K562 (cell line): ENCODE data around the gene ACSS1. TPM values are rescaled to one million over a fixed set of nuclear protein-coding genes. Genes with fewer than 3 reads are reported as not detected.

Experiments used
- ATAC-seq: fragments of 200-7000 bp; cut with Tn5 transposase; 3 replicates; pipeline ENCODE4 v1.9.1; 2020; ENCODE audit warnings: moderate library complexity
- BruUV-seq: library from RNA; stranded (reverse); fragments of 400-500 nt; replicated peaks from 2 replicates; lab custom pipeline; 2021; lab: Mats Ljungman, UMichigan
- CTCF ChIA-PET: fragments of 300-600 bp; formaldehyde crosslinking; extraction: SDS; loops from one replicate; lab custom pipeline; 2021; ENCODE audit warnings: low intra/inter-chr PET ratio; lab: Yijun Ruan, JAX
- POLR2A ChIA-PET: fragments of 300-600, 350-650 bp; sonication (Branson Sonifier 250); formaldehyde crosslinking; extraction: SDS; loops from one replicate; lab custom pipeline; 2021; ENCODE audit warnings: antibody characterized with exemption, inconsistent platforms; lab: Yijun Ruan, JAX
- DNase-seq, 4 experiments: peaks; one replicate each; pipeline versions ENCODE4 v3.0.0 to v3.0.0-alpha.2; 2011 to 2018; ENCODE audit warnings: low spot score in 3 of 4, mixed read lengths in 3 of 4; ENCODE audit errors: extremely low read depth in 1 of 4
- FAIRE-seq: peaks from 2 replicates; lab custom pipeline; 2011; peaks lifted over from hg19 to GRCh38; lab: Jason Lieb, UNC
- H2AFZ ChIP-seq: 2 replicates; pipeline ENCODE4 v1.6.0; 2011; ENCODE audit warnings: low read depth, low read length, control low read depth, inconsistent platforms
- H3K27ac ChIP-seq: fragments of 200-600 bp; 3 replicates; pipeline ENCODE4 v1.8.0; 2011; ENCODE audit warnings: low read depth, mild to moderate bottlenecking, control low read depth, inconsistent platforms, low read length, moderate library complexity, mixed read lengths; ENCODE audit errors: extremely low read depth
- H3K27me3 ChIP-seq, 2 experiments: fragments of 300-600 bp in 1 of 2; 2 replicates in 1 of 2; 3 replicates in 1 of 2; pipeline versions ENCODE4 v1.6.0 to v1.8.0; 2011; ENCODE audit warnings: inconsistent platforms in 2 of 2, low read length in 2 of 2, mild to moderate bottlenecking in 1 of 2, mixed read lengths in 1 of 2, moderate library complexity in 1 of 2; ENCODE audit not compliant: control insufficient read depth in 2 of 2, insufficient read depth in 2 of 2
- H3K36me3 ChIP-seq: fragments of 300-600 bp; 3 replicates; pipeline ENCODE4 v1.8.0; 2011; ENCODE audit warnings: mild to moderate bottlenecking, low read length, inconsistent platforms; ENCODE audit not compliant: control insufficient read depth, insufficient read depth
- H3K4me1 ChIP-seq, 2 experiments: fragments of 200-600 bp in 1 of 2; replicated peaks in 1 of 2; 2 replicates in 1 of 2; 3 replicates in 1 of 2; pipeline versions ENCODE4 v1.5.1 to v1.8.0; 2011; ENCODE audit warnings: inconsistent platforms in 2 of 2, low read length in 2 of 2, mild to moderate bottlenecking in 1 of 2, mixed read lengths in 1 of 2, moderate library complexity in 1 of 2; ENCODE audit not compliant: control insufficient read depth in 2 of 2, insufficient read depth in 2 of 2
- H3K4me2 ChIP-seq: 2 replicates; pipeline ENCODE4 v1.6.1; 2011; ENCODE audit warnings: low read length, control low read depth, inconsistent platforms, mixed read lengths; ENCODE audit not compliant: insufficient read depth
- H3K4me3 ChIP-seq: fragments of 200-600 bp; sonication (generic), shearing (Covaris generic); 2 replicates; pipeline ENCODE4 v1.5.1; 2016; ENCODE audit warnings: control low read depth, inconsistent platforms
- H3K79me2 ChIP-seq: fragments of 200-600 bp; 3 replicates; pipeline ENCODE4 v1.8.0; 2011; ENCODE audit warnings: low read length, inconsistent platforms; ENCODE audit not compliant: control insufficient read depth, insufficient read depth
- H3K9ac ChIP-seq, 2 experiments: 2 replicates each; pipeline versions ENCODE4 v1.6.0 to v1.6.1; 2011; ENCODE audit warnings: low read depth in 2 of 2, low read length in 2 of 2, control low read depth in 1 of 2, inconsistent platforms in 1 of 2, mild to moderate bottlenecking in 1 of 2, mixed read lengths in 1 of 2; ENCODE audit not compliant: insufficient read depth in 1 of 2
- H3K9me1 ChIP-seq: one replicate; pipeline ENCODE4 v1.6.0; 2011; ENCODE audit warnings: inconsistent platforms, mild to moderate bottlenecking, low read length, moderate library complexity; ENCODE audit not compliant: control insufficient read depth, insufficient read depth
- H3K9me3 ChIP-seq: replicated peaks from 2 replicates; pipeline ENCODE4 v1.5.1; 2011; ENCODE audit warnings: low read depth, low read length, inconsistent platforms; ENCODE audit not compliant: control insufficient read depth, insufficient read depth
- H4K20me1 ChIP-seq: replicated peaks from 2 replicates; pipeline ENCODE4 v1.6.1; 2011; ENCODE audit warnings: low read length, inconsistent platforms, mixed read lengths; ENCODE audit not compliant: control insufficient read depth, insufficient read depth
- BMI1 ChIP-seq: fragments of 150-350 bp; IDR thresholded peaks from 2 replicates; pipeline ENCODE4 v1.6.1; 2014; ENCODE audit warnings: low read length
- BRD4 ChIP-seq: fragments of 200-600 bp; sonication (generic); IDR thresholded peaks from 2 replicates; pipeline ENCODE4 v1.6.1; 2017; ENCODE audit warnings: inconsistent platforms
- FOXP1 ChIP-seq: sonication (generic); formaldehyde crosslinking; IDR thresholded peaks from 2 replicates; pipeline ENCODE4 v1.8.0; 2022; ENCODE audit warnings: mild to moderate bottlenecking, missing genetic modification reagents
- GTF2B ChIP-seq: IDR thresholded peaks from 2 replicates; pipeline ENCODE4 v1.6.1; 2011; ENCODE audit not compliant: insufficient read length; ENCODE audit errors: extremely low read depth
- HCFC1 ChIP-seq: IDR thresholded peaks from 2 replicates; pipeline ENCODE4 v1.6.1; 2012; ENCODE audit warnings: low read depth, low read length, improper control_type of control experiment
- KAT2B ChIP-seq: IDR thresholded peaks from one replicate; pipeline ENCODE4 v1.6.1; 2012; ENCODE audit warnings: low read depth, mild to moderate bottlenecking, control low read depth, inconsistent platforms, low read length, moderate library complexity
- KDM2B ChIP-seq: fragments of 250-450 bp; sonication (Bioruptor Pico); IDR thresholded peaks from 2 replicates; pipeline ENCODE4 v1.8.0; 2021; ENCODE audit warnings: mild to moderate bottlenecking, moderate library complexity
- KLF10 ChIP-seq: fragments of 250-450 bp; sonication (Bioruptor Pico); IDR thresholded peaks from 2 replicates; pipeline ENCODE4 v1.6.1; 2021; ENCODE audit warnings: matching md5 sums
- NR2C1 ChIP-seq, 2 experiments: fragments of 450-650 bp; IDR thresholded peaks; 2 replicates each; pipeline ENCODE4 v1.6.1; 2017; ENCODE audit warnings: mild to moderate bottlenecking in 2 of 2, antibody characterized with exemption in 1 of 2, inconsistent platforms in 1 of 2, missing compliant biosample characterization in 1 of 2, missing genetic modification characterization in 1 of 2
- SAFB ChIP-seq: fragments of 200-400 bp; formaldehyde crosslinking; IDR thresholded peaks from 2 replicates; pipeline ENCODE4 v1.6.1; 2017; ENCODE audit warnings: low read depth, low read length, borderline replicate concordance
- SIX5 ChIP-seq, 2 experiments: IDR thresholded peaks; 2 replicates each; pipeline ENCODE4 v1.6.1; 2011; ENCODE audit warnings: low read length in 2 of 2, borderline replicate concordance in 1 of 2, low read depth in 1 of 2, mild to moderate bottlenecking in 1 of 2, moderate library complexity in 1 of 2; ENCODE audit not compliant: insufficient read depth in 1 of 2
- TBP ChIP-seq: optimal IDR thresholded peaks from 2 replicates; pipeline ENCODE3; 2011; ENCODE audit warnings: low read depth, low read length, improper control_type of control experiment
- ZBTB11 ChIP-seq, 3 experiments: fragments of 200-800 bp in 1 of 3; fragments of 250-450 bp in 1 of 3; fragments of 450-650 bp in 1 of 3; sonication (Bioruptor Pico) in 1 of 3; sonication (Bioruptor generic) in 1 of 3; formaldehyde crosslinking in 1 of 3; IDR thresholded peaks; 2 replicates each; pipeline versions ENCODE4 v1.6.1 to v1.8.0; 2016 to 2022; ENCODE audit warnings: mild to moderate bottlenecking in 2 of 3, missing genetic modification characterization in 2 of 3, missing compliant biosample characterization in 1 of 3, moderate library complexity in 1 of 3
- ZBTB26 ChIP-seq: fragments of 450-650 bp; formaldehyde crosslinking; IDR thresholded peaks from 2 replicates; pipeline ENCODE4 v1.4.0; 2022; ENCODE audit warnings: missing genetic modification characterization
- ZC3H11A ChIP-seq: IDR thresholded peaks from 2 replicates; pipeline ENCODE4 v1.6.1; 2012; ENCODE audit warnings: low read depth, low read length, improper control_type of control experiment
- ZNF263 ChIP-seq: sonication (generic); formaldehyde crosslinking; IDR thresholded peaks from 2 replicates; pipeline ENCODE4 v1.8.0; 2022; ENCODE audit warnings: mild to moderate bottlenecking, missing genetic modification reagents, borderline replicate concordance
- ZNF316 ChIP-seq: fragments of 450-650 bp; IDR thresholded peaks from 2 replicates; pipeline ENCODE4 v1.6.1; 2016
- WGBS: fragments of 100-300 bp; shearing (Covaris generic); methylation state at CpG from one replicate; pipeline ENCODE4 v1.1.6; 2016; ENCODE audit warnings: low coverage, mixed read lengths; ENCODE audit not compliant: insufficient coverage; ENCODE audit errors: missing lambda C conversion rate; 5-methylcytosine and 5-hydroxymethylcytosine counted together
- in situ Hi-C: fragments of 300-500 bp; cut with MboI; formaldehyde crosslinking; loops from 4 replicates; pipeline ENCODE4 v1.15.0; 2018; ENCODE audit warnings: inconsistent platforms, mixed read lengths
- intact Hi-C: fragments of 100-400 bp; cut with micrococcal nuclease; formaldehyde crosslinking; loops from 2 replicates; pipeline ENCODE4 v1.14.2; 2022
- polyA plus RNA-seq, 8 experiments: library from polyadenylated mRNA; depleted of rRNA in 4 of 8; stranded (reverse) in 5 of 8; unstranded in 3 of 8; fragments of >200 nt; fragmentation: Nextera tagmentation in 2 of 8; fragmentation: Illumina TruSeq in 1 of 8; extraction: Ambion mirVana in 2 of 8; extraction: Trizol in 1 of 8; gene quantifications; 2 replicates each; pipeline versions ENCODE4 v1.2.1 to v1.2.3, GENCODE V29; 2011 to 2014; ENCODE audit warnings: inconsistent platforms in 1 of 8, missing spikeins in 1 of 8
- total RNA-seq, 7 experiments: library from RNA; depleted of rRNA in 6 of 7; stranded (reverse); fragments of >200 nt in 6 of 7; fragmentation: Illumina TruSeq in 2 of 7; extraction: Trizol in 2 of 7; gene quantifications; 2 replicates each; pipeline versions ENCODE4 v1.2.1 to v1.2.3, GENCODE V29; 2011 to 2021; ENCODE audit warnings: low replicate concordance in 1 of 7

The ACSS1 gene
- total and polyA plus RNA-seq, 9 of the 15 experiments (the other 6 are each of a cell fraction or from before 2014, with no cell fraction given), result 0.07 to 2.1 (median 0.27) TPM; not detected in 3

- Histone ChIP-seq H3K4me1 (no peaks in the 10 kb centered on the region), H3K9ac (no peak overlapping the region), H3K27ac (no peak overlapping the region), H3K9me3 (no peaks in the 10 kb centered on the region), H3K9me1 (no peaks in the 10 kb centered on the region), H3K4me2 (no peak overlapping the region), H3K27me3 (no peaks in the 10 kb centered on the region), H3K79me2 (no peaks in the 10 kb centered on the region), H4K20me1 (no peaks in the 10 kb centered on the region), H2AFZ (no peak overlapping the region), H3K4me3 (no peak overlapping the region), H3K36me3 (peaks cover 42% of the 10 kb centered on the region; the same call in 2 of the 3 replicates)
- in situ Hi-C loops (no loop called here), intact Hi-C loops (no loop called here)
- DNase-seq (no peak), FAIRE-seq (no peak), ATAC-seq (no peak)
- CTCF ChIA-PET, result no interaction called here
- POLR2A ChIA-PET, result no interaction called here
- BruUV-seq, result no TSS peak
- WGBS, result 86% methylated on average over 6 of the region's 19 CpGs
- TF ChIP-seq ZNF316 (no peak), HCFC1 (no peak), GTF2B (no peak), ZNF263 (no peak), ZBTB26 (CRISPR knock-in tag) (no peak), SAFB (no peak), TBP (no peak), BMI1 (no peak), KAT2B (no peak), NR2C1 (IDR thresholded peaks at IDR 0.05) (no peak), NR2C1 (tag; IDR thresholded peaks at IDR 0.05) (no peak), KLF10 (CRISPR knock-in tag) (no peak), ZC3H11A (no peak), FOXP1 (no peak), SIX5 (IDR thresholded peaks at IDR 0.05; ENCODE audit: borderline replicate concordance in 1 of 2, insufficient read depth in 1 of 2, low read depth in 1 of 2, low read length in 2 of 2) (no peak), BRD4 (no peak), KDM2B (CRISPR knock-in tag) (no peak), ZBTB11 (CRISPR knock-in tag; IDR thresholded peaks at IDR 0.05) (no peak)
These were observed 88.5 kb downstream of the ACSS1 start for GRCh38 chr20:24969186-24970029.
